ENCODE results near the gene NUDT16L1. TPM values are rescaled to one million over a fixed set of nuclear protein-coding genes. Genes with fewer than 3 reads are reported as not detected.

Gene NUDT16L1
- total and polyA plus RNA-seq, 7 donors = 6.3 to 20.2 (median 7.7) TPM

GRCh38 chr16:4684058-4684715 is 9.2 kb upstream of the NUDT16L1 start:
- intact Hi-C loops (cut with DNase I) = no loop called here
- DNase-seq = no peak
- H3K27ac ChIP-seq = peak overlapping the region; percentile 70

GRCh38 chr16:4684763-4685162 is 8.6 kb upstream of the NUDT16L1 start:
- TF ChIP-seq CTCF (IDR thresholded peaks at IDR 0.05) = no peak
- Histone ChIP-seq H3K27me3 (ENCODE audit: insufficient read depth in 3 of 3, low read length in 2 of 3) (no peaks in the 10 kb centered on the region), H3K4me1 (peaks cover 30% of the 10 kb centered on the region), H3K27ac (peak overlapping the region; percentile 70), H3K36me3 (ENCODE audit: insufficient read depth in 1 of 2, low read depth in 1 of 2) (peaks cover 2 to 74% of the 10 kb centered on the region in 2 donors), H3K9me3 (no peaks in the 10 kb centered on the region), H3K4me3 (no peak overlapping the region)
- ATAC-seq (peak; percentile 46 to 58 (median 46)), DNase-seq (peak in 1 of 2 donors; percentile 62)
- intact Hi-C loops (cut with DNase I) = no loop called here
- WGBS, 3 donors = 71 to 78% (median 77%) methylated on average over 13 of the region's 13 CpGs

More at GRCh38 chr16:4684058-4684715, 9.2 kb upstream of the NUDT16L1 start:
- ATAC-seq = no peak
- Histone ChIP-seq H3K36me3 (ENCODE audit: insufficient read depth in 1 of 2, low read depth in 1 of 2) (peaks cover 2 to 75% of the 10 kb centered on the region in 2 donors), H3K9me3 (no peaks in the 10 kb centered on the region), H3K4me3 (no peak overlapping the region), H3K4me1 (peaks cover 30% of the 10 kb centered on the region), H3K27me3 (ENCODE audit: insufficient read depth in 3 of 3, low read length in 2 of 3) (no peaks in the 10 kb centered on the region)
- TF ChIP-seq CTCF (IDR thresholded peaks at IDR 0.05) = no peak
- 88% methylated on average over 19 to 23 of the region's 23 CpGs for WGBS, 3 donors

GRCh38 chr16:4685292-4685691 is 8.1 kb upstream of the NUDT16L1 start:
- peak in 1 of 2 donors; percentile 53 for DNase-seq
- Histone ChIP-seq H3K27ac (peak overlapping the region; percentile 70), H3K4me1 (peaks cover 30% of the 10 kb centered on the region), H3K9me3 (no peaks in the 10 kb centered on the region), H3K27me3 (ENCODE audit: insufficient read depth in 3 of 3, low read length in 2 of 3) (no peaks in the 10 kb centered on the region), H3K4me3 (no peak overlapping the region), H3K36me3 (ENCODE audit: insufficient read depth in 1 of 2, low read depth in 1 of 2) (peaks cover 2 to 72% of the 10 kb centered on the region in 2 donors)
- intact Hi-C loops (cut with DNase I) = no loop called here
- ATAC-seq = peak in 2 of 4 donors; percentile 36 to 63
- TF ChIP-seq CTCF (IDR thresholded peaks at IDR 0.05) = no peak
- 62 to 74% (median 72%) methylated on average over 12 to 13 of the region's 13 CpGs for WGBS, 3 donors

GRCh38 chr16:4685776-4686496 is 7.4 kb upstream of the NUDT16L1 start:
- no peak for TF ChIP-seq CTCF (IDR thresholded peaks at IDR 0.05)
- Histone ChIP-seq H3K9me3 (no peaks in the 10 kb centered on the region), H3K27me3 (ENCODE audit: insufficient read depth in 3 of 3, low read length in 2 of 3) (no peaks in the 10 kb centered on the region), H3K4me1 (peaks cover 27% of the 10 kb centered on the region), H3K4me3 (no peak overlapping the region), H3K36me3 (ENCODE audit: insufficient read depth in 1 of 2, low read depth in 1 of 2) (peaks cover 2 to 70% of the 10 kb centered on the region in 2 donors), H3K27ac (peak overlapping the region; percentile 70)
- ATAC-seq (no peak), DNase-seq (peak in 1 of 2 donors; percentile 52)
- WGBS, 3 donors = 94 to 95% (median 94%) methylated on average over 38 of the region's 38 CpGs
- intact Hi-C loops (cut with DNase I) = no loop called here
